Fibroblast of lung (primary cell): ENCODE results near the gene HACL1.

Experiments used
- EZH2 ChIP-seq: IDR thresholded peaks from 2 replicates; pipeline ENCODE4 v1.5.1; 2012; ENCODE audit warnings: low read length, control low read depth, mild to moderate bottlenecking; ENCODE audit errors: missing control alignments
- TF ChIP-seq, protein P1 (sequence below), 2 donors: IDR thresholded peaks in 1 of 2; conservative IDR thresholded peaks in 1 of 2; 1 replicate in 1 of 2; 2 replicates in 1 of 2; pipeline ENCODE4 v1.5.1; 2011 to 2012; ENCODE audit warnings: low read length in 2 of 2, control low read depth in 1 of 2, inconsistent platforms in 1 of 2, low read depth in 1 of 2, mild to moderate bottlenecking in 1 of 2

GRCh38 chr3:15601399-15602145 lies at the start of gene HACL1, which contains the start of gene BTD:
- TF ChIP-seq, protein P1, sequence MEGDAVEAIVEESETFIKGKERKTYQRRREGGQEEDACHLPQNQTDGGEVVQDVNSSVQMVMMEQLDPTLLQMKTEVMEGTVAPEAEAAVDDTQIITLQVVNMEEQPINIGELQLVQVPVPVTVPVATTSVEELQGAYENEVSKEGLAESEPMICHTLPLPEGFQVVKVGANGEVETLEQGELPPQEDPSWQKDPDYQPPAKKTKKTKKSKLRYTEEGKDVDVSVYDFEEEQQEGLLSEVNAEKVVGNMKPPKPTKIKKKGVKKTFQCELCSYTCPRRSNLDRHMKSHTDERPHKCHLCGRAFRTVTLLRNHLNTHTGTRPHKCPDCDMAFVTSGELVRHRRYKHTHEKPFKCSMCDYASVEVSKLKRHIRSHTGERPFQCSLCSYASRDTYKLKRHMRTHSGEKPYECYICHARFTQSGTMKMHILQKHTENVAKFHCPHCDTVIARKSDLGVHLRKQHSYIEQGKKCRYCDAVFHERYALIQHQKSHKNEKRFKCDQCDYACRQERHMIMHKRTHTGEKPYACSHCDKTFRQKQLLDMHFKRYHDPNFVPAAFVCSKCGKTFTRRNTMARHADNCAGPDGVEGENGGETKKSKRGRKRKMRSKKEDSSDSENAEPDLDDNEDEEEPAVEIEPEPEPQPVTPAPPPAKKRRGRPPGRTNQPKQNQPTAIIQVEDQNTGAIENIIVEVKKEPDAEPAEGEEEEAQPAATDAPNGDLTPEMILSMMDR (conservative IDR thresholded peaks at IDR 0.05 in 1 of 2, IDR thresholded peaks at IDR 0.05 in 1 of 2; ENCODE audit: low read depth in 1 of 2, low read length in 2 of 2), result peak in 1 of 2 donors; percentile 22
- TF ChIP-seq EZH2, result no peak
